Suprapubic skin (tissue), 3 donors: ENCODE results near the gene INS.

Source experiments
- POLR2A ChIP-seq, 2 donors: fragments of 450-650 bp; IDR thresholded peaks; one replicate each; pipeline ENCODE4 v1.6.1; 2017; ENCODE audit warnings: antibody characterized with exemption in 2 of 2, mild to moderate bottlenecking in 2 of 2, moderate library complexity in 2 of 2
- TF ChIP-seq, protein P1 (sequence below), 2 donors: fragments of 200-600 bp in 1 of 2; fragments of 450-650 bp in 1 of 2; sonication (generic) in 1 of 2; IDR thresholded peaks; one replicate each; pipeline ENCODE4 v1.5.1; 2016 to 2019; ENCODE audit warnings: antibody characterized with exemption in 2 of 2, mild to moderate bottlenecking in 1 of 2, moderate library complexity in 1 of 2

DNA sequence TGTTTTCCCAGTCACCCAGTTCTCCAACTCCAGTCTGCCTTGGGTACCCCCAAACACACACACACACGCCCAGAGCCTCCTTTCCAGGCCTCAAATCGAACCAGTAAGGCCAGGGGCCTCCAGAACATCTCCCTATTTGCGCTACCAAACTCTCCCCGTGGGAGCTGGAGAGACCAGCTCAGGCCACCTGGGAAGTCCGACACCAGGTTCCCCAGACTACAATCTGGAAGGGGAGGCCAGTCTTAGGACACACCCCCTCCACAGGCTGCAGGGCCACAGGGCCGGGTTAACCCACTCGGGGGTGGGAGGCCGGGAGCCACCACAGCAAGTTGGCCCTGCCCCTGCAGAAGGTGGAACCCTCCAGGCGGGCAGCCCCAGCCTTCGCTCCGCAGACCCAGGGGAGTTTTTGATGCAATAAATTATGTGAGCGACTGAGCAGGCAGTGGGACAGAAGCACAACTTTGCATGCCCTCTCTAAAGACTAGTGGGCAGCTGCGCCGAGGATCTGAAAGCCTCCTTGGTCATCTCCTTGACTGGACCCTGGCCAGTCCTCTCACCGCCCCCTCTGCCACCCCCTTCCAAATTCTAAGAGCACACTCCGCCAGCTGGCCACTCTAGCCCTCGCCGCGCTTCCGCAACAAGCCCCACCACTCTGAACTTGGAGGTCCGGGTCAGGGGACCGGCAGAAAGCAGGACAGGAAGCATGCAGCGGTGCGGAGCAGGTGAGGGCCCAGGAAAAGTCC lies 24.6 kb downstream of the INS start:
- TF ChIP-seq, protein P1, sequence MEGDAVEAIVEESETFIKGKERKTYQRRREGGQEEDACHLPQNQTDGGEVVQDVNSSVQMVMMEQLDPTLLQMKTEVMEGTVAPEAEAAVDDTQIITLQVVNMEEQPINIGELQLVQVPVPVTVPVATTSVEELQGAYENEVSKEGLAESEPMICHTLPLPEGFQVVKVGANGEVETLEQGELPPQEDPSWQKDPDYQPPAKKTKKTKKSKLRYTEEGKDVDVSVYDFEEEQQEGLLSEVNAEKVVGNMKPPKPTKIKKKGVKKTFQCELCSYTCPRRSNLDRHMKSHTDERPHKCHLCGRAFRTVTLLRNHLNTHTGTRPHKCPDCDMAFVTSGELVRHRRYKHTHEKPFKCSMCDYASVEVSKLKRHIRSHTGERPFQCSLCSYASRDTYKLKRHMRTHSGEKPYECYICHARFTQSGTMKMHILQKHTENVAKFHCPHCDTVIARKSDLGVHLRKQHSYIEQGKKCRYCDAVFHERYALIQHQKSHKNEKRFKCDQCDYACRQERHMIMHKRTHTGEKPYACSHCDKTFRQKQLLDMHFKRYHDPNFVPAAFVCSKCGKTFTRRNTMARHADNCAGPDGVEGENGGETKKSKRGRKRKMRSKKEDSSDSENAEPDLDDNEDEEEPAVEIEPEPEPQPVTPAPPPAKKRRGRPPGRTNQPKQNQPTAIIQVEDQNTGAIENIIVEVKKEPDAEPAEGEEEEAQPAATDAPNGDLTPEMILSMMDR (IDR thresholded peaks at IDR 0.05), result no peak
- no peak for TF ChIP-seq POLR2A (IDR thresholded peaks at IDR 0.05)
